ENCODE results near the gene SH3BP4. TPM values are rescaled to one million over a fixed set of nuclear protein-coding genes. Genes with fewer than 3 reads are reported as not detected.

Gene SH3BP4
- total and polyA plus RNA-seq, 4 donors = 4.1 to 18.4 (median 12.2) TPM

GRCh38 chr2:235085476-235085875 lies 133.7 kb downstream of the SH3BP4 start (continued):
- TF ChIP-seq EGR1 (IDR thresholded peaks at IDR 0.05; ENCODE audit: low read depth in 2 of 2) (no peak), GABPA (IDR thresholded peaks at IDR 0.05 in 1 of 2, conservative IDR thresholded peaks at IDR 0.05 in 1 of 2) (no peak), HNF4A (conservative IDR thresholded peaks at IDR 0.05) (no peak), NR2F2 (IDR thresholded peaks at IDR 0.05) (no peak), HNF4G (IDR thresholded peaks at IDR 0.05) (no peak), RXRA (IDR thresholded peaks at IDR 0.05) (no peak), MAX (IDR thresholded peaks at IDR 0.05) (no peak)

- no peaks in the 10 kb centered on the region for H3K27me3 ChIP-seq (ENCODE audit: control insufficient read depth in 4 of 4, insufficient read depth in 4 of 4, low read length in 3 of 4)
- DNase-seq (ENCODE audit: low spot score) = no peak
- H3K9me3 ChIP-seq (ENCODE audit: control insufficient read depth in 4 of 4, low read length in 3 of 4) = peaks cover 0 to 1% (median 0%) of the 10 kb centered on the region in 4 donors
- no peak overlapping the region for H3K27ac ChIP-seq (ENCODE audit: low read depth in 1 of 2, low read length in 2 of 2)
- H3K4me3 ChIP-seq (ENCODE audit: low read depth in 1 of 3, low read length in 3 of 3) = no peak overlapping the region
- H3K4me1 ChIP-seq (ENCODE audit: control insufficient read depth in 4 of 4, insufficient read depth in 4 of 4, low read length in 3 of 4) = no peaks in the 10 kb centered on the region
- WGBS = 87% methylated on average over 15 of the region's 15 CpGs
- no peak overlapping the region for H3K9ac ChIP-seq (ENCODE audit: low read depth in 1 of 2, low read length in 2 of 2)
- TF ChIP-seq RXRA (IDR thresholded peaks at IDR 0.05) = no peak
- no peak for TF ChIP-seq MAX (IDR thresholded peaks at IDR 0.05)
- no peak for TF ChIP-seq GABPA (IDR thresholded peaks at IDR 0.05 in 1 of 2, conservative IDR thresholded peaks at IDR 0.05 in 1 of 2)
- no peak for TF ChIP-seq EGR1 (IDR thresholded peaks at IDR 0.05; ENCODE audit: low read depth in 2 of 2)
- no peak for TF ChIP-seq ZBTB33 (IDR thresholded peaks at IDR 0.05)
- no peak for TF ChIP-seq FOXA2 (IDR thresholded peaks at IDR 0.05)
- TF ChIP-seq SP1 (IDR thresholded peaks at IDR 0.05) = no peak
- no peak for TF ChIP-seq FOXA1 (IDR thresholded peaks at IDR 0.05)
- no peak for TF ChIP-seq ATF3 (IDR thresholded peaks at IDR 0.05)
- TF ChIP-seq NR2F2 (IDR thresholded peaks at IDR 0.05) = no peak
- TF ChIP-seq REST (IDR thresholded peaks at IDR 0.05) = no peak
- TF ChIP-seq RAD21 (IDR thresholded peaks at IDR 0.05) = no peak
- no peak for TF ChIP-seq JUND (IDR thresholded peaks at IDR 0.05)
- no peak for TF ChIP-seq CTCF (IDR thresholded peaks at IDR 0.05; ENCODE audit: low read depth, low read length, missing input control)
- TF ChIP-seq TAF1 (conservative IDR thresholded peaks at IDR 0.05) = no peak
- no peak for TF ChIP-seq YY1 (IDR thresholded peaks at IDR 0.05)
- no peak for TF ChIP-seq HNF4A (conservative IDR thresholded peaks at IDR 0.05)
- TF ChIP-seq HNF4G (IDR thresholded peaks at IDR 0.05) = no peak
- no peaks in the 10 kb centered on the region for H3K36me3 ChIP-seq (ENCODE audit: control insufficient read depth in 4 of 4, insufficient read depth in 3 of 4, low read depth in 1 of 4, low read length in 3 of 4)
Observed at GRCh38 chr2:235086481-235087184, 134.8 kb downstream of the SH3BP4 start.
